H1 (cell line): ENCODE measurements around the gene MAP3K6. TPM values are rescaled to one million over a fixed set of nuclear protein-coding genes. Genes with fewer than 3 reads are reported as not detected.

Experiments used
- CTCF ChIA-PET: fragments of 300-600 bp; sonication (Branson Sonifier 250); formaldehyde crosslinking; loops from one replicate; lab custom pipeline; 2021; ENCODE audit not compliant: partially characterized antibody; lab: Charles Lee
- POLR2A ChIA-PET: fragments of 300-600 bp; sonication (Branson Sonifier 250); formaldehyde crosslinking; loops from one replicate; lab custom pipeline; 2021; ENCODE audit warnings: inconsistent platforms; ENCODE audit not compliant: partially characterized antibody; lab: Charles Lee
- DNase-seq, 2 experiments: peaks; one replicate each; pipeline versions ENCODE4 v3.0.0 to v3.0.0-alpha.2; 2010 to 2022; ENCODE audit warnings: low spot score in 2 of 2, low read depth in 1 of 2, mixed read lengths in 1 of 2
- FAIRE-seq: peaks from 2 replicates; lab custom pipeline; 2011; peaks lifted over from hg19 to GRCh38; lab: Jason Lieb, UNC
- H2AFZ ChIP-seq: 2 replicates; pipeline ENCODE4 v1.8.1; 2012; ENCODE audit warnings: low read length, inconsistent platforms
- H2AK5ac ChIP-seq: 2 replicates; pipeline ENCODE4 v1.6.1; 2013; ENCODE audit warnings: low read depth, low read length
- H2BK120ac ChIP-seq: replicated peaks from 2 replicates; pipeline ENCODE3; 2013; ENCODE audit warnings: low read depth, low read length, inconsistent platforms
- H2BK12ac ChIP-seq: 2 replicates; pipeline ENCODE4 v1.6.1; 2013; ENCODE audit warnings: low read depth, low read length
- H2BK15ac ChIP-seq: 2 replicates; pipeline ENCODE4 v1.6.1; 2013; ENCODE audit warnings: low read length
- H2BK20ac ChIP-seq: 2 replicates; pipeline ENCODE4 v1.6.1; 2013; ENCODE audit warnings: low read length
- H2BK5ac ChIP-seq: 2 replicates; pipeline ENCODE4 v1.6.1; 2013; ENCODE audit warnings: low read depth, low read length
- H3K14ac ChIP-seq: 2 replicates; pipeline ENCODE4 v1.6.1; 2013; ENCODE audit warnings: inconsistent platforms; ENCODE audit not compliant: insufficient read length
- H3K18ac ChIP-seq: 2 replicates; pipeline ENCODE4 v1.6.1; 2013; ENCODE audit warnings: low read length; ENCODE audit errors: extremely low read depth
- H3K23ac ChIP-seq: 2 replicates; pipeline ENCODE4 v1.6.1; 2013; ENCODE audit warnings: inconsistent platforms; ENCODE audit not compliant: insufficient read length
- H3K23me2 ChIP-seq: 2 replicates; pipeline ENCODE4 v1.6.1; 2013; ENCODE audit warnings: low read depth, low read length
- H3K27ac ChIP-seq: 2 replicates; pipeline ENCODE4 v1.6.1; 2011; ENCODE audit warnings: low read depth, low read length, inconsistent platforms
- H3K27me3 ChIP-seq, 4 experiments: replicated peaks in 1 of 4; 1 replicate in 1 of 4; 2 replicates in 3 of 4; pipeline versions ENCODE4 v1.6.1 to v1.8.1; 2011 to 2013; ENCODE audit warnings: low read length in 3 of 4, mild to moderate bottlenecking in 3 of 4, inconsistent platforms in 2 of 4, mixed read lengths in 2 of 4, moderate library complexity in 1 of 4; ENCODE audit not compliant: control insufficient read depth in 3 of 4, insufficient read depth in 3 of 4; ENCODE audit errors: extremely low read depth in 1 of 4
- H3K36me3 ChIP-seq, 4 experiments: 2 replicates each; pipeline versions ENCODE4 v1.6.1 to v1.8.1; 2011 to 2013; ENCODE audit warnings: mild to moderate bottlenecking in 4 of 4, low read length in 3 of 4, moderate library complexity in 2 of 4, control low read depth in 1 of 4, inconsistent platforms in 1 of 4; ENCODE audit not compliant: insufficient read depth in 4 of 4, control insufficient read depth in 2 of 4
- H3K4ac ChIP-seq: replicated peaks from 2 replicates; pipeline ENCODE3; 2013; ENCODE audit warnings: low read length, low read depth, mixed read lengths, inconsistent platforms; ENCODE audit not compliant: insufficient read length
- H3K4me1 ChIP-seq, 4 experiments: replicated peaks in 1 of 4; 1 replicate in 1 of 4; 2 replicates in 3 of 4; pipeline versions ENCODE4 v1.6.1 to v1.8.1; 2011 to 2013; ENCODE audit warnings: low read length in 3 of 4, inconsistent platforms in 2 of 4, mixed read lengths in 1 of 4; ENCODE audit not compliant: insufficient read depth in 4 of 4, control insufficient read depth in 3 of 4
- H3K4me2 ChIP-seq, 2 experiments: 2 replicates each; pipeline versions ENCODE4 v1.6.1 to v1.8.1; 2011 to 2013; ENCODE audit warnings: low read depth in 2 of 2, low read length in 2 of 2, control low read depth in 1 of 2, inconsistent platforms in 1 of 2, mild to moderate bottlenecking in 1 of 2; ENCODE audit not compliant: insufficient read depth in 1 of 2
- H3K4me3 ChIP-seq, 4 experiments: fragments of 200-600, 300-600 bp in 1 of 4; sonication (generic), shearing (Covaris generic), sonication (Bioruptor Twin) in 1 of 4; 2 replicates each; pipeline versions ENCODE4 v1.5.1 to v1.8.1; 2011 to 2016; ENCODE audit warnings: low read length in 4 of 4, low read depth in 3 of 4, control low read depth in 2 of 4, inconsistent platforms in 2 of 4, mild to moderate bottlenecking in 2 of 4, mixed read lengths in 1 of 4, moderate library complexity in 1 of 4; ENCODE audit not compliant: insufficient read depth in 2 of 4; ENCODE audit errors: extremely low read depth in 1 of 4
- H3K56ac ChIP-seq: replicated peaks from 2 replicates; pipeline ENCODE3; 2013; ENCODE audit warnings: low read depth, mild to moderate bottlenecking, mixed read lengths, low read length, inconsistent platforms; ENCODE audit not compliant: insufficient read length
- H3K79me1 ChIP-seq: 2 replicates; pipeline ENCODE4 v1.6.1; 2013; ENCODE audit warnings: low read depth, low read length, control low read depth
- H3K79me2 ChIP-seq, 2 experiments: 2 replicates each; pipeline versions ENCODE4 v1.6.1 to v1.8.1; 2012 to 2013; ENCODE audit warnings: low read length in 2 of 2, mild to moderate bottlenecking in 2 of 2, inconsistent platforms in 1 of 2; ENCODE audit not compliant: insufficient read depth in 2 of 2, control insufficient read depth in 1 of 2
- H3K9ac ChIP-seq, 4 experiments: replicated peaks in 1 of 4; 1 replicate in 1 of 4; 2 replicates in 3 of 4; pipeline versions ENCODE4 v1.6.1 to v1.8.1; 2011 to 2013; ENCODE audit warnings: low read depth in 3 of 4, low read length in 3 of 4, control low read depth in 2 of 4, mild to moderate bottlenecking in 2 of 4, moderate library complexity in 2 of 4, inconsistent platforms in 1 of 4; ENCODE audit errors: extremely low read depth in 1 of 4
- H3K9me3 ChIP-seq, 2 experiments: 2 replicates each; pipeline versions ENCODE4 v1.6.1 to v1.8.1; 2012 to 2013; ENCODE audit warnings: mild to moderate bottlenecking in 2 of 2, moderate library complexity in 2 of 2, control low read depth in 1 of 2, inconsistent platforms in 1 of 2, low read depth in 1 of 2, low read length in 1 of 2, mixed read lengths in 1 of 2; ENCODE audit not compliant: insufficient read depth in 2 of 2
- H4K20me1 ChIP-seq, 2 experiments: replicated peaks in 1 of 2; 2 replicates each; pipeline versions ENCODE3 to v1.8.1; 2011 to 2013; ENCODE audit warnings: inconsistent platforms in 2 of 2, low read length in 2 of 2, mild to moderate bottlenecking in 1 of 2; ENCODE audit not compliant: insufficient read depth in 2 of 2, control insufficient read depth in 1 of 2
- H4K5ac ChIP-seq: 2 replicates; pipeline ENCODE4 v1.6.1; 2013; ENCODE audit warnings: low read length, low read depth, mixed read lengths, inconsistent platforms; ENCODE audit not compliant: insufficient read length
- H4K8ac ChIP-seq: 2 replicates; pipeline ENCODE4 v1.8.0; 2013; ENCODE audit warnings: mild to moderate bottlenecking, moderate library complexity, low read length, inconsistent platforms; ENCODE audit not compliant: insufficient read depth; ENCODE audit errors: extremely low read depth
- H4K91ac ChIP-seq: replicated peaks from 2 replicates; pipeline ENCODE3; 2013; ENCODE audit warnings: low read length, mixed read lengths, inconsistent platforms; ENCODE audit not compliant: insufficient read length
- E2F6 ChIP-seq: IDR thresholded peaks from 2 replicates; pipeline ENCODE4 v1.6.1; 2012; ENCODE audit warnings: inconsistent platforms
- KDM4A ChIP-seq: IDR thresholded peaks from one replicate; pipeline ENCODE4 v1.7.1; 2012; ENCODE audit warnings: low read depth, mild to moderate bottlenecking, moderate library complexity, low read length, inconsistent platforms; ENCODE audit not compliant: severe bottlenecking
- NANOG ChIP-seq: IDR thresholded peaks from 2 replicates; pipeline ENCODE4 v1.6.1; 2011; ENCODE audit warnings: low read length, low read depth, mild to moderate bottlenecking, inconsistent platforms; ENCODE audit not compliant: insufficient read depth, poor library complexity, severe bottlenecking
- NRF1 ChIP-seq: IDR thresholded peaks from 2 replicates; pipeline ENCODE4 v1.6.1; 2011; ENCODE audit warnings: mild to moderate bottlenecking, low read depth, low read length, improper control_type of control experiment
- POU5F1 ChIP-seq: IDR thresholded peaks from 2 replicates; pipeline ENCODE4 v1.6.1; 2011; ENCODE audit warnings: low read depth, mild to moderate bottlenecking, low read length, moderate library complexity
- RBBP5 ChIP-seq: IDR thresholded peaks from 2 replicates; pipeline ENCODE4 v1.7.1; 2012; ENCODE audit warnings: low read depth, mild to moderate bottlenecking, inconsistent platforms, low read length, moderate library complexity, borderline replicate concordance
- SIN3A ChIP-seq, 2 experiments: IDR thresholded peaks in 1 of 2; conservative IDR thresholded peaks in 1 of 2; 2 replicates each; pipeline ENCODE4 v1.6.1; 2011 to 2012; ENCODE audit warnings: low read length in 2 of 2, improper control_type of control experiment in 1 of 2, low read depth in 1 of 2, mild to moderate bottlenecking in 1 of 2
- SIRT6 ChIP-seq: IDR thresholded peaks from one replicate; pipeline ENCODE4 v1.7.1; 2012; ENCODE audit warnings: low read length, inconsistent platforms
- SIX5 ChIP-seq: IDR thresholded peaks from 2 replicates; pipeline ENCODE4 v1.6.1; 2011; ENCODE audit warnings: mild to moderate bottlenecking, low read depth, low read length
- SUZ12 ChIP-seq: fragments of 200-600 bp; sonication (generic); IDR thresholded peaks from 2 replicates; pipeline ENCODE4 v1.6.1; 2012; ENCODE audit warnings: mild to moderate bottlenecking, inconsistent platforms, low read length, moderate library complexity, mixed read lengths
- TAF7 ChIP-seq: optimal IDR thresholded peaks from 2 replicates; pipeline ENCODE3; 2011; ENCODE audit warnings: low read depth, mild to moderate bottlenecking, inconsistent platforms, low read length, moderate library complexity, borderline replicate concordance
- TCF12 ChIP-seq: IDR thresholded peaks from 2 replicates; pipeline ENCODE4 v1.6.1; 2011; ENCODE audit warnings: low read depth, mild to moderate bottlenecking, low read length
- YY1 ChIP-seq: IDR thresholded peaks from 2 replicates; pipeline ENCODE4 v1.6.1; 2011; ENCODE audit warnings: low read depth, mild to moderate bottlenecking, low read length
- ZNF274 ChIP-seq: IDR thresholded peaks from 2 replicates; pipeline ENCODE4 v1.7.0; 2012; ENCODE audit warnings: low read length, borderline replicate concordance; ENCODE audit errors: extremely low read depth
- WGBS, 2 experiments: shearing (Covaris generic) in 1 of 2; methylation state at CpG; one replicate each; pipeline versions ENCODE4 v1.1.6 to v1.1.7; 2013 to 2015; ENCODE audit warnings: low lambda C conversion rate in 2 of 2, mixed read lengths in 2 of 2, inconsistent platforms in 1 of 2, low coverage in 1 of 2, missing lambda C conversion rate in 1 of 2; ENCODE audit not compliant: insufficient replicate concordance in 2 of 2, insufficient coverage in 1 of 2, insufficient read length in 1 of 2; ENCODE audit errors: extremely low coverage in 1 of 2, missing lambda C conversion rate in 1 of 2; 5-methylcytosine and 5-hydroxymethylcytosine counted together
- polyA plus RNA-seq, 7 experiments: library from polyadenylated mRNA; depleted of rRNA in 3 of 7; stranded (reverse) in 5 of 7; unstranded in 2 of 7; fragments of >200 nt in 5 of 7; fragments of 200-250 nt in 2 of 7; gene quantifications; 1 replicate in 5 of 7; 2 replicates in 1 of 7; 4 replicates in 1 of 7; pipeline versions ENCODE4 v1.2.1 to v1.2.3, GENCODE V29; 2011 to 2013; ENCODE audit warnings: missing spikeins in 2 of 7, mixed read lengths in 2 of 7
- total RNA-seq: library from RNA; stranded (reverse); fragmentation: NEBNext Ultra II Directional; extraction: Animal tissue kit (Norgen Biotek cat#: 25700); gene quantifications from 2 replicates; pipeline ENCODE4 v1.2.1, GENCODE V29; 2021

Gene MAP3K6
- total and polyA plus RNA-seq, 2 of the 8 experiments (the other 6 are each of a cell fraction or from before 2014, with no cell fraction given), result 7.4 to 7.6 TPM

DNA sequence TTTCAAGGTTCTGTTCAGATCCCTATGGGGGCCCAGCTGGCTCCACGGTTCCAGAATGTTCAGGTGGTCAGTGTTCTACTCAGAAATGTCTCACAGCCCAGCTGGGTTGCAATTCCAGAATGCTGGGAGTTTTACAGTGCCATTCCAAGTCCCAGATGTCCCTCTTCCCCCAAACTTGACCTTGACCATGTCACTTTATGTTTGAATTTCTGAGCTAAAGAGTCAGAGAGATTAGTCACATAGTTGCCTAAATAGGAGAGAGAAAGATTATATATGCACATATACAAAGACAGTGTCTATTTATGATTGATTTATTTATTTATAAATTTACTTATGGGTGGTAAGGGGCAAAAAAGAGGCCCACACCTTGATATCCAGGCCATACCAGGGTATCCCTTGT, 28.2 kb upstream of the MAP3K6 start:
- Histone ChIP-seq H4K5ac (no peak overlapping the region), H3K56ac (no peak overlapping the region), H3K27ac (no peak overlapping the region), H3K36me3 (no peaks in the 10 kb centered on the region), H3K4me3 (no peak overlapping the region), H3K79me1 (no peaks in the 10 kb centered on the region), H2BK20ac (no peak overlapping the region), H3K23me2 (peaks cover 13% of the 10 kb centered on the region), H4K91ac (no peak overlapping the region), H3K23ac (no peak overlapping the region), H2BK15ac (no peak overlapping the region), H3K9ac (no peak overlapping the region), H3K14ac (no peak overlapping the region), H3K27me3 (no peaks in the 10 kb centered on the region), H3K9me3 (no peaks in the 10 kb centered on the region), H3K18ac (no peak overlapping the region), H3K4me2 (no peak overlapping the region), H2BK120ac (no peak overlapping the region), H4K8ac (no peak overlapping the region), H2BK5ac (no peak overlapping the region), H3K79me2 (no peaks in the 10 kb centered on the region), H2BK12ac (no peak overlapping the region), H3K4me1 (peaks cover 2 to 30% (median 15%) of the 10 kb centered on the region in 4 experiments), H2AK5ac (no peak overlapping the region), H3K4ac (no peak overlapping the region), H2AFZ (no peak overlapping the region), H4K20me1 (peaks cover 2 to 8% of the 10 kb centered on the region in 2 experiments)
- ChIA-PET POLR2A (interaction anchor here (0.6 to 1.6 kb wide), 7 partner anchors 11 to 210 kb away, joined by 3 to 5 read pairs (median 3); no protein-coding TSS in a partner anchor), CTCF (interaction anchor here (0.6 to 37.8 kb wide), 51 partner anchors 7 to 476 kb away, joined by 3 to 863 read pairs (median 4); partner anchors contain the start of genes FCN3, GPR3, MAP3K6 and SYTL1)
- DNase-seq, result no peak
- FAIRE-seq, result no peak
- 67% methylated on average over 1 of the region's 1 CpG; no CpG with 5 or more reads in 1 of the 2 experiments for WGBS, 2 experiments
- TF ChIP-seq E2F6 (no peak), ZNF274 (no peak), RBBP5 (no peak), TCF12 (no peak), TAF7 (no peak), NRF1 (no peak), SUZ12 (no peak), SIRT6 (no peak), POU5F1 (no peak), SIN3A (conservative IDR thresholded peaks at IDR 0.05 in 1 of 2, IDR thresholded peaks at IDR 0.05 in 1 of 2; ENCODE audit: low read depth in 1 of 2, low read length in 2 of 2) (no peak), KDM4A (no peak), YY1 (no peak), SIX5 (no peak), NANOG (no peak)
